Measurements from ENCODE around the gene TXNDC5. TPM values are rescaled to one million over a fixed set of nuclear protein-coding genes. Genes with fewer than 3 reads are reported as not detected.

The TXNDC5 gene
- 10 to 100 TPM; 49.2 to 61.1 (median 60.3) TPM for total RNA-seq

- Histone ChIP-seq H3K4me1 (peaks cover 22% of the 10 kb centered on the region), H3K4me3 (peak within 1 kb of the TSS; percentile 96), H3K27ac (peak within 1 kb of the TSS; percentile 84), H3K9me3 (no peaks in the 10 kb centered on the region), H3K27me3 (no peaks in the 10 kb centered on the region), H3K36me3 (no peaks in the 10 kb centered on the region)
- peak in 1 of 2 donors; percentile 75 for DNase-seq (ENCODE audit: low spot score in 2 of 2)
- TF ChIP-seq POLR2A (IDR thresholded peaks at IDR 0.05) (peak in 1 of 2 donors; percentile 53), CTCF (IDR thresholded peaks at IDR 0.05) (no peak)
- 14% methylated on average over 11 of the region's 75 CpGs for WGBS
These were observed at the start of gene TXNDC5 for GRCh38 chr6:7910654-7911344. Gene TXNDC5 (minus strand): TSS chr6:7910788. CDS start chr6:7910776, 12 bp downstream.

GRCh38 chr6:7960141-7960540 lies 49.6 kb upstream of the TXNDC5 start:
- H3K27ac ChIP-seq = no peak overlapping the region
- H3K36me3 ChIP-seq = no peaks in the 10 kb centered on the region
- no peaks in the 10 kb centered on the region for H3K4me1 ChIP-seq
- TF ChIP-seq CTCF (IDR thresholded peaks at IDR 0.05) (no peak), EP300 (IDR thresholded peaks at IDR 0.05) (no peak), POLR2AphosphoS5 (IDR thresholded peaks at IDR 0.05) (no peak), POLR2A (IDR thresholded peaks at IDR 0.05) (no peak)
- no peaks in the 10 kb centered on the region for H3K9me3 ChIP-seq
- DNase-seq (ENCODE audit: low spot score in 2 of 2) = no peak
- 59% methylated on average over 4 of the region's 4 CpGs for WGBS
- no peak overlapping the region for H3K4me3 ChIP-seq
- no peaks in the 10 kb centered on the region for H3K27me3 ChIP-seq

- H3K4me1 ChIP-seq = no peaks in the 10 kb centered on the region
- no peaks in the 10 kb centered on the region for H3K27me3 ChIP-seq
- TF ChIP-seq EP300 (IDR thresholded peaks at IDR 0.05) (no peak), CTCF (IDR thresholded peaks at IDR 0.05) (no peak), POLR2AphosphoS5 (IDR thresholded peaks at IDR 0.05) (no peak)
- 70% methylated on average over 4 of the region's 4 CpGs for WGBS
- no peaks in the 10 kb centered on the region for H3K36me3 ChIP-seq
- H3K27ac ChIP-seq = no peak overlapping the region
- H3K4me3 ChIP-seq = no peak overlapping the region
- DNase-seq (ENCODE audit: low spot score in 2 of 2) = no peak
- no peaks in the 10 kb centered on the region for H3K9me3 ChIP-seq
These were observed 48.9 kb upstream of the TXNDC5 start for GRCh38 chr6:7959453-7959852.

- no peak for TF ChIP-seq EP300 (IDR thresholded peaks at IDR 0.05)
- no peak for TF ChIP-seq POLR2AphosphoS5 (IDR thresholded peaks at IDR 0.05)
- no peak for TF ChIP-seq POLR2A (IDR thresholded peaks at IDR 0.05)
- Histone ChIP-seq H3K27me3 (no peaks in the 10 kb centered on the region), H3K9me3 (no peaks in the 10 kb centered on the region), H3K27ac (no peak overlapping the region), H3K36me3 (no peaks in the 10 kb centered on the region), H3K4me3 (no peak overlapping the region), H3K4me1 (no peaks in the 10 kb centered on the region)
- WGBS = 56% methylated on average over 1 of the region's 1 CpG
- no peak for DNase-seq (ENCODE audit: low spot score in 2 of 2)
These were observed 47.9 kb upstream of the TXNDC5 start for GRCh38 chr6:7958464-7958863.

GRCh38 chr6:7956257-7956656 lies 45.7 kb upstream of the TXNDC5 start:
- TF ChIP-seq CTCF (IDR thresholded peaks at IDR 0.05) (no peak), POLR2AphosphoS5 (IDR thresholded peaks at IDR 0.05) (no peak), EP300 (IDR thresholded peaks at IDR 0.05) (no peak), POLR2A (IDR thresholded peaks at IDR 0.05) (no peak)
- no peaks in the 10 kb centered on the region for H3K9me3 ChIP-seq
- WGBS = 95% methylated on average over 1 of the region's 1 CpG

More at GRCh38 chr6:7956257-7956656, 45.7 kb upstream of the TXNDC5 start:
- Histone ChIP-seq H3K27ac (no peak overlapping the region), H3K4me1 (no peaks in the 10 kb centered on the region), H3K36me3 (no peaks in the 10 kb centered on the region), H3K27me3 (no peaks in the 10 kb centered on the region), H3K4me3 (no peak overlapping the region)
- no peak for DNase-seq (ENCODE audit: low spot score in 2 of 2)
